HG02981 (cell line): ENCODE results near the gene PSMB3.

ENCODE experiments used
- ATAC-seq: cut with Tn5 transposase; IDR thresholded peaks from one replicate; pipeline ENCODE4 v1.9.1; 2021; ENCODE audit warnings: mild to moderate bottlenecking, moderate library complexity; ENCODE audit not compliant: unreplicated experiment

The PSMB3 gene

DNA sequence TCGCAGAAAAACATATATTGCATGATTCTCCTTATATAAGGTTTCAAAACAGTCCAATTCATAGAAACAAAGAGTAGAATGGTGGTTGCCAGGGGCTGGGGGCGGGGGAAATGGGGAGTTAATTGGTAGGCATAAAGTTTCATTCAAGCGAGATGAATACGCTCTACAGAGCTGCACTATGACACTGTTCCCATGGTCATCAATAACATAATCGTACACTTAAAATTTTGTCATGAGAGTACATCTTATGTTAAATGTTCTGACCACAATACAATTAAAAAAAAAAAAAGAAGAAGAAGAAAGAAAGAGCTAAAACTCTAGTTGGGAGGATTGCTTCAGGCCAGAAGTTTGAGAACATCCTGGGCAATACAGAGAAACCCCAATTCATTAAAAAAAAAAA is 41.7 kb downstream of the PSMB3 start:
- ATAC-seq = no peak

GRCh38 chr17:38796451-38797157 is 44.1 kb downstream of the PSMB3 start:
- ATAC-seq = no peak

- no peak for ATAC-seq
Observed at GRCh38 chr17:38797158-38797490, 44.6 kb downstream of the PSMB3 start.

GRCh38 chr17:38797828-38798227 is 45.3 kb downstream of the PSMB3 start:
- ATAC-seq = no peak

GRCh38 chr17:38798614-38799500 is 46.3 kb downstream of the PSMB3 start:
- peak; percentile 31 for ATAC-seq

GRCh38 chr17:38799501-38800236 is 47.1 kb downstream of the PSMB3 start, which contains the start of gene PIP4K2B:
PIP4K2B (minus strand) TSS chr17:38799556; CDS start chr17:38799424, 132 bp downstream.
- ATAC-seq = peak; percentile 75

DNA sequence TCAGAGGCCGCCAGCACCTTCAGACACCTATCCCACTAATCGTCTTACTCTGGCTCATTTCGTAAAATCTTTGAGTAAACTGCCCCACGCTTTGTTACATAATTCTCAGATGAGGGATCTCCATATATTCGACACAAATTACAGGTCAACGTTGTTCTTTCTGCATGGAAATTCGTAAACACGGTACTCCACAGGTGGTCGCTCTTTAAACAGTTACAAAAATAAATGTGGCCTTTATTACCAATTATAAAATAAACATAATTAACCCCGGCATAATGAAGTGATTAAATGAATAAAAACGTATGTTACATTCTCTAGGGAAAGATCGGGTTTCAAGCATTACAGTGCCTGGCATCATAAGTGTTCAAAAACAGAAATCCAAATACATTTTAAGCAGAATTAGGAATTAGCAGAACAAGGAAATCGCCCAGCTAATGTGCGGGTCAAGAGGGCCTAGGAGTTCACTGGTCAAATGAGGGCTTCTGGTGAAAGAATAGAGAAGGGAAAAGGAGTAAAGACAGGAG is 47.8 kb downstream of the PSMB3 start:
- no peak for ATAC-seq

DNA sequence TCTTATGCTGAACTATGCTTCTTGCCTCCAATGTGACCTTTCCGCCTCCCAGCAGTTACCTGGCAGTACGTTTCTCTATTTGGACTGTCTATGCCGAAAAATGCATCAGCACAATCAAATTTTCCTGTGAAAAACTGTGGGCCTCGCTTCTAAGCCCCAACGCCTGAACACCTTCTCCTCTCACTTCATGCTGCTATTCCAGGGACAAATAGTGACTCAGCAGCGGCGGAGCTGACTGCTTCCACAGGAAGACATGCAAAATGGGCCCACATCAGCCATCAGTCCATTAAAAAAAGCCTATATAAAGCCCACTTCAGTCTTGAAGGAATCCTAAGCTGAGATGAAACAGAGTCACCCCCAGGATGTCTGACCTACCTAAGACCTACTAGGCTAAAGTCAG is 57.3 kb downstream of the PSMB3 start:
- no peak for ATAC-seq
